K562 (cell line): ENCODE results near the gene PPAT. TPM values are rescaled to one million over a fixed set of nuclear protein-coding genes. Genes with fewer than 3 reads are reported as not detected.

Experiments used
- MAFF ChIP-seq: IDR thresholded peaks from 2 replicates; pipeline ENCODE4 v1.6.1; 2012; ENCODE audit warnings: low read length, improper control_type of control experiment
- MAZ ChIP-seq, 2 experiments: fragments of 450-650 bp in 1 of 2; sonication (generic) in 1 of 2; formaldehyde crosslinking; IDR thresholded peaks in 1 of 2; conservative IDR thresholded peaks in 1 of 2; 2 replicates each; pipeline versions ENCODE4 v1.4.0 to v1.5.0; 2020; ENCODE audit warnings: mild to moderate bottlenecking in 1 of 2, missing genetic modification reagents in 1 of 2
- MECOM ChIP-seq: fragments of 250-450 bp; sonication (Bioruptor Pico); IDR thresholded peaks from 2 replicates; pipeline ENCODE4 v1.8.0; 2022; ENCODE audit warnings: inconsistent platforms
- NFIX ChIP-seq: fragments of 250-450 bp; sonication (Bioruptor Pico); IDR thresholded peaks from 2 replicates; pipeline ENCODE4 v1.4.0; 2020; ENCODE audit warnings: low read depth, mild to moderate bottlenecking, moderate library complexity
- SMARCA5 ChIP-seq: fragments of 450-650 bp; IDR thresholded peaks from 2 replicates; pipeline ENCODE4 v1.6.1; 2016
- TGIF2 ChIP-seq: sonication (generic); formaldehyde crosslinking; IDR thresholded peaks from 2 replicates; pipeline ENCODE4 v1.8.1; 2022; ENCODE audit warnings: mild to moderate bottlenecking, missing genetic modification reagents, moderate library complexity
- polyA plus RNA-seq, 8 experiments: library from polyadenylated mRNA; depleted of rRNA in 4 of 8; stranded (reverse) in 5 of 8; unstranded in 3 of 8; fragments of >200 nt; fragmentation: Nextera tagmentation in 2 of 8; fragmentation: Illumina TruSeq in 1 of 8; extraction: Ambion mirVana in 2 of 8; extraction: Trizol in 1 of 8; gene quantifications; 2 replicates each; pipeline versions ENCODE4 v1.2.1 to v1.2.3, GENCODE V29; 2011 to 2014; ENCODE audit warnings: inconsistent platforms in 1 of 8, missing spikeins in 1 of 8
- total RNA-seq, 7 experiments: library from RNA; depleted of rRNA in 6 of 7; stranded (reverse); fragments of >200 nt in 6 of 7; fragmentation: Illumina TruSeq in 2 of 7; extraction: Trizol in 2 of 7; gene quantifications; 2 replicates each; pipeline versions ENCODE4 v1.2.1 to v1.2.3, GENCODE V29; 2011 to 2021; ENCODE audit warnings: low replicate concordance in 1 of 7
- TF ChIP-seq, protein P1 (sequence below): fragments of 250-450 bp; sonication (Bioruptor Pico); IDR thresholded peaks from 2 replicates; pipeline ENCODE4 v1.4.0; 2020; ENCODE audit warnings: mild to moderate bottlenecking, moderate library complexity
- TF ChIP-seq, protein P2 (sequence below): fragments of 250-450 bp; sonication (Bioruptor Pico); IDR thresholded peaks from 2 replicates; pipeline ENCODE4 v1.5.0; 2020; ENCODE audit warnings: mild to moderate bottlenecking

PPAT gene
- total and polyA plus RNA-seq, 9 of the 15 experiments (the other 6 are each of a cell fraction or from before 2014, with no cell fraction given), result 36.2 to 75.8 (median 55.5) TPM

DNA sequence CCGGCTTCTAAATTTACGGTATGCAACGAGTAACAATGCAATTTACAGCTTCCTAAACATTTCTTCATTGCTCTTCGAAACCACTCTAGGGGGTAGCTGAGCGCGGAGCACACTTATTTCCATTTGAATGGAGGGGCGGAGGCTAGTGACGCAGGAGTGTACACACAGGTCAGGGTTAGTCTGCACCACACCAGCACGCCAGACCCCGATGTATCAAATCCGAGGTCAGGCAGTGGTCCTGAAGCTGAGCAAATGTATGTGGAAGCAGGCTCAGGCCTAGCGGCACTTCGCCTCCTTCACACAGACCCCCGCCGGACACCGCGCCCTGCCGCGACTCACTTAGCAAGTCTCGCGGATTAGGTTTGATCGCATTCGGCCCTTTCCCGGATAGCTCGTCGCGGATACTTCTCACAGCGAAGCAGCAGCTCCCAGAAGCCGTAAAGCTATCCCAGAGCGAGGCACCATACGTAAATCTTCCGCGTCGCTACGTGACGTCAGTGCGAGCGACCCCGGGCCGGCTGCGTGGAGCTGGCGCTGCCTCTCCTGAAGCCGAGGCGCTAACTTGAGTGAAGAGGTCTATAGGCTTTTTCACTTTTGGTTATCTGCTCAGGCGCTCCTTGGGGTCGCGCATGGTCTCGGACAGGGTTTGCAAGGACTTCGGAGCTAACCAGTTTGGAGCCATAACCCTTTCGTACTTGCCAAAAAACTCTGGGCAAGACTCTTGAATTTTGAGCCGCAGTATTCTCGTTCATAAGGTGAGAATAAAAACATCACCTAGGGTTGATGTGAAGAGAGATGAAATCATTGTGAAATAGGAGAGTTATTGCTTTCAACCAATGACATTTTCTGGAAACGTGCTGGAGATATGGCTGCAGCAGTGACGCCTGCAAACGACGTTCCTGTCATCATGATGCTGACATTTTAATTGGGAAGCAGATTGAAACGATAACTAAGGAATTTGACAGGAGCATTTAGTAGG, 48.1 kb downstream of the PPAT start, which contains the start of gene AASDH (continued):
- TF ChIP-seq, protein P1, sequence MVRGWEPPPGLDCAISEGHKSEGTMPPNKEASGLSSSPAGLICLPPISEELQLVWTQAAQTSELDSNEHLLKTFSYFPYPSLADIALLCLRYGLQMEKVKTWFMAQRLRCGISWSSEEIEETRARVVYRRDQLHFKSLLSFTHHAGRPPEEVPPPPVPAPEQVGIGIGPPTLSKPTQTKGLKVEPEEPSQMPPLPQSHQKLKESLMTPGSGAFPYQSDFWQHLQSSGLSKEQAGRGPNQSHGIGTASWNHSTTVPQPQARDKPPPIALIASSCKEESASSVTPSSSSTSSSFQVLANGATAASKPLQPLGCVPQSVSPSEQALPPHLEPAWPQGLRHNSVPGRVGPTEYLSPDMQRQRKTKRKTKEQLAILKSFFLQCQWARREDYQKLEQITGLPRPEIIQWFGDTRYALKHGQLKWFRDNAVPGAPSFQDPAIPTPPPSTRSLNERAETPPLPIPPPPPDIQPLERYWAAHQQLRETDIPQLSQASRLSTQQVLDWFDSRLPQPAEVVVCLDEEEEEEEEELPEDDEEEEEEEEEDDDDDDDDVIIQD (CRISPR knock-in tag), result no peak
- TF ChIP-seq MAFF (no peak), MAZ (CRISPR knock-in tag; conservative IDR thresholded peaks at IDR 0.05 in 1 of 2, IDR thresholded peaks at IDR 0.05 in 1 of 2) (peak; percentile 47 to 58; a peak in 3 of 4 replicates), NFIX (CRISPR knock-in tag) (no peak), MECOM (CRISPR knock-in tag) (no peak), TGIF2 (CRISPR knock-in tag) (no peak), SMARCA5 (no peak)
- TF ChIP-seq, protein P2, sequence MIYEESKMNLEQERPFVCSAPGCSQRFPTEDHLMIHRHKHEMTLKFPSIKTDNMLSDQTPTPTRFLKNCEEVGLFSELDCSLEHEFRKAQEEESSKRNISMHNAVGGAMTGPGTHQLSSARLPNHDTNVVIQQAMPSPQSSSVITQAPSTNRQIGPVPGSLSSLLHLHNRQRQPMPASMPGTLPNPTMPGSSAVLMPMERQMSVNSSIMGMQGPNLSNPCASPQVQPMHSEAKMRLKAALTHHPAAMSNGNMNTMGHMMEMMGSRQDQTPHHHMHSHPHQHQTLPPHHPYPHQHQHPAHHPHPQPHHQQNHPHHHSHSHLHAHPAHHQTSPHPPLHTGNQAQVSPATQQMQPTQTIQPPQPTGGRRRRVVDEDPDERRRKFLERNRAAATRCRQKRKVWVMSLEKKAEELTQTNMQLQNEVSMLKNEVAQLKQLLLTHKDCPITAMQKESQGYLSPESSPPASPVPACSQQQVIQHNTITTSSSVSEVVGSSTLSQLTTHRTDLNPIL (CRISPR knock-in tag), result no peak
